ENCODE measurements around the gene EGR1. TPM values are rescaled to one million over a fixed set of nuclear protein-coding genes. Genes with fewer than 3 reads are reported as not detected.
A peak's percentile ranks its signal among the peaks of the same experiment; 100 is the strongest.

The EGR1 gene
- total and polyA plus RNA-seq, 4 donors: 1.4 to 88.7 (median 13.1) TPM

GRCh38 chr5:138464388-138465260 lies 655 bp upstream of the EGR1 start:
- Histone ChIP-seq H3K36me3 (ENCODE audit: control insufficient read depth in 4 of 4, insufficient read depth in 3 of 4, low read depth in 1 of 4, low read length in 3 of 4) (peaks cover 2 to 14% (median 13%) of the 10 kb centered on the region in 4 donors), H3K9ac (ENCODE audit: low read depth in 1 of 2, low read length in 2 of 2) (peak overlapping the region; percentile 74 to 76), H3K4me3 (ENCODE audit: low read depth in 1 of 3, low read length in 3 of 3) (peak overlapping the region; percentile 62 to 84 (median 83)), H3K9me3 (ENCODE audit: control insufficient read depth in 4 of 4, low read length in 3 of 4) (no peaks in the 10 kb centered on the region), H3K27ac (ENCODE audit: low read depth in 1 of 2, low read length in 2 of 2) (peak overlapping the region; percentile 94 to 95), H3K4me1 (ENCODE audit: control insufficient read depth in 4 of 4, insufficient read depth in 4 of 4, low read length in 3 of 4) (peaks cover 0 to 25% (median 12%) of the 10 kb centered on the region in 4 donors), H3K27me3 (ENCODE audit: control insufficient read depth in 4 of 4, insufficient read depth in 4 of 4, low read length in 3 of 4) (no peaks in the 10 kb centered on the region)
- no peak for TF ChIP-seq FOXA2 (IDR thresholded peaks at IDR 0.05)
- TF ChIP-seq, protein P1, sequence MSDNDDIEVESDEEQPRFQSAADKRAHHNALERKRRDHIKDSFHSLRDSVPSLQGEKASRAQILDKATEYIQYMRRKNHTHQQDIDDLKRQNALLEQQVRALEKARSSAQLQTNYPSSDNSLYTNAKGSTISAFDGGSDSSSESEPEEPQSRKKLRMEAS (IDR thresholded peaks at IDR 0.05): no peak
- no peak for TF ChIP-seq ATF3 (IDR thresholded peaks at IDR 0.05)
- peak; percentile 81 for TF ChIP-seq TAF1 (conservative IDR thresholded peaks at IDR 0.05)
- peak; percentile 96 to 98 for TF ChIP-seq EGR1 (IDR thresholded peaks at IDR 0.05; ENCODE audit: low read depth in 2 of 2)
- TF ChIP-seq FOXA1 (IDR thresholded peaks at IDR 0.05): no peak
- TF ChIP-seq, protein P2, sequence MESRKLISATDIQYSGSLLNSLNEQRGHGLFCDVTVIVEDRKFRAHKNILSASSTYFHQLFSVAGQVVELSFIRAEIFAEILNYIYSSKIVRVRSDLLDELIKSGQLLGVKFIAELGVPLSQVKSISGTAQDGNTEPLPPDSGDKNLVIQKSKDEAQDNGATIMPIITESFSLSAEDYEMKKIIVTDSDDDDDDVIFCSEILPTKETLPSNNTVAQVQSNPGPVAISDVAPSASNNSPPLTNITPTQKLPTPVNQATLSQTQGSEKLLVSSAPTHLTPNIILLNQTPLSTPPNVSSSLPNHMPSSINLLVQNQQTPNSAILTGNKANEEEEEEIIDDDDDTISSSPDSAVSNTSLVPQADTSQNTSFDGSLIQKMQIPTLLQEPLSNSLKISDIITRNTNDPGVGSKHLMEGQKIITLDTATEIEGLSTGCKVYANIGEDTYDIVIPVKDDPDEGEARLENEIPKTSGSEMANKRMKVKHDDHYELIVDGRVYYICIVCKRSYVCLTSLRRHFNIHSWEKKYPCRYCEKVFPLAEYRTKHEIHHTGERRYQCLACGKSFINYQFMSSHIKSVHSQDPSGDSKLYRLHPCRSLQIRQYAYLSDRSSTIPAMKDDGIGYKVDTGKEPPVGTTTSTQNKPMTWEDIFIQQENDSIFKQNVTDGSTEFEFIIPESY (IDR thresholded peaks at IDR 0.05): peak; percentile 91
- TF ChIP-seq HNF4G (IDR thresholded peaks at IDR 0.05): no peak
- no peak for TF ChIP-seq RAD21 (IDR thresholded peaks at IDR 0.05)
- peak; percentile 11 for TF ChIP-seq REST (IDR thresholded peaks at IDR 0.05)
- TF ChIP-seq YY1 (IDR thresholded peaks at IDR 0.05): peak; percentile 45
- peak; percentile 76 for TF ChIP-seq NR2F2 (IDR thresholded peaks at IDR 0.05)
- TF ChIP-seq RXRA (IDR thresholded peaks at IDR 0.05): peak; percentile 16 to 60
- TF ChIP-seq GABPA (IDR thresholded peaks at IDR 0.05 in 1 of 2, conservative IDR thresholded peaks at IDR 0.05 in 1 of 2): peak in 1 of 2 donors; percentile 57
- peak; percentile 65 for TF ChIP-seq SP1 (IDR thresholded peaks at IDR 0.05)
- peak; percentile 10 to 18 for TF ChIP-seq HNF4A (conservative IDR thresholded peaks at IDR 0.05)
- peak; percentile 94 for DNase-seq (ENCODE audit: low spot score)
- under 1% methylated on average over 64 of the region's 64 CpGs for WGBS
